A549 (cell line): Measurements from ENCODE around the gene TRAPPC13. TPM values are rescaled to one million over a fixed set of nuclear protein-coding genes. Genes with fewer than 3 reads are reported as not detected.

Experiments
- ATAC-seq, 2 experiments: fragments of 200-7000 bp in 1 of 2; fragments of >200 bp in 1 of 2; cut with Nextera tagmentation in 1 of 2; cut with Tn5 transposase in 1 of 2; 3 replicates each; pipeline versions ENCODE4 v1.8.0 to v1.9.1; 2018 to 2020; ENCODE audit warnings: mild to moderate bottlenecking in 1 of 2, moderate library complexity in 1 of 2
- CTCF ChIA-PET: fragments of 300-600 bp; sonication (Branson Sonifier 250); formaldehyde crosslinking; extraction: SDS; loops from one replicate; lab custom pipeline; 2021; ENCODE audit warnings: antibody characterized with exemption, inconsistent platforms; lab: Yijun Ruan, JAX
- POLR2A ChIA-PET: fragments of 350-600 bp; formaldehyde crosslinking; extraction: SDS; loops from one replicate; lab custom pipeline; 2021; ENCODE audit warnings: antibody characterized with exemption, inconsistent platforms; lab: Yijun Ruan, JAX
- DNase-seq, 2 experiments: peaks; one replicate each; pipeline versions ENCODE4 v3.0.0 to v3.0.0-alpha.2; 2011 to 2016; ENCODE audit warnings: low read depth in 1 of 2, low spot score in 1 of 2
- FAIRE-seq: peaks from 2 replicates; lab custom pipeline; 2011; peaks lifted over from hg19 to GRCh38; lab: Jason Lieb, UNC
- H3K27ac ChIP-seq, 2 experiments: fragments of >200 bp; sonication (Bioruptor Twin); formaldehyde crosslinking; 3 replicates each; pipeline ENCODE4 v1.5.1; 2016 to 2017
- H3K4me1 ChIP-seq: fragments of >200 bp; sonication (Bioruptor Twin); formaldehyde crosslinking; 3 replicates; pipeline ENCODE4 v1.6.1; 2016
- H3K4me2 ChIP-seq: fragments of >200 bp; sonication (Bioruptor Twin); formaldehyde crosslinking; 3 replicates; pipeline ENCODE4 v1.6.1; 2016
- H3K4me3 ChIP-seq: fragments of >200 bp; sonication (Bioruptor Twin); formaldehyde crosslinking; 3 replicates; pipeline ENCODE4 v1.5.1; 2016
- H3K9me3 ChIP-seq: fragments of >200 bp; sonication (Bioruptor Twin); formaldehyde crosslinking; 3 replicates; pipeline ENCODE4 v1.6.1; 2016
- BHLHE40 ChIP-seq: IDR thresholded peaks from 2 replicates; pipeline ENCODE4 v1.6.1; 2012; ENCODE audit warnings: low read depth, low read length, inconsistent platforms
- CBX8 ChIP-seq: fragments of 200-600 bp; sonication (generic); IDR thresholded peaks from 2 replicates; pipeline ENCODE4 v1.6.1; 2016
- CHD2 ChIP-seq: fragments of 150-350 bp; IDR thresholded peaks from 2 replicates; pipeline ENCODE4 v1.6.1; 2014; ENCODE audit warnings: low read length; ENCODE audit not compliant: partially characterized antibody
- FOSB ChIP-seq: fragments of 250-450 bp; sonication (Bioruptor Pico); IDR thresholded peaks from 2 replicates; pipeline ENCODE4 v1.5.0; 2020; ENCODE audit warnings: mild to moderate bottlenecking, moderate library complexity
- HOXA7 ChIP-seq: fragments of 250-450 bp; sonication (Bioruptor Pico); IDR thresholded peaks from 2 replicates; pipeline ENCODE4 v1.5.0; 2020; ENCODE audit warnings: mild to moderate bottlenecking, moderate library complexity
- HOXB5 ChIP-seq: fragments of 250-450 bp; sonication (Bioruptor Pico); IDR thresholded peaks from 2 replicates; pipeline ENCODE4 v1.5.0; 2020; ENCODE audit warnings: mild to moderate bottlenecking, moderate library complexity
- JUN ChIP-seq, 2 experiments: fragments of >200 bp; sonication (Bioruptor Twin); formaldehyde crosslinking; IDR thresholded peaks; 2 replicates in 1 of 2; 3 replicates in 1 of 2; pipeline ENCODE4 v1.6.1; 2016 to 2017
- JUNB ChIP-seq: fragments of >200 bp; sonication (Bioruptor Twin); formaldehyde crosslinking; IDR thresholded peaks from 2 replicates; pipeline ENCODE4 v1.6.1; 2016
- MAFK ChIP-seq: fragments of 450-650 bp; IDR thresholded peaks from 2 replicates; pipeline ENCODE4 v1.6.1; 2014; ENCODE audit not compliant: partially characterized antibody
- MAZ ChIP-seq: fragments of 150-350 bp; IDR thresholded peaks from 2 replicates; pipeline ENCODE4 v1.6.1; 2014; ENCODE audit warnings: antibody characterized with exemption, low read depth, low read length, borderline replicate concordance
- NPAS2 ChIP-seq: fragments of 250-450 bp; sonication (Bioruptor Pico); IDR thresholded peaks from 2 replicates; pipeline ENCODE4 v1.8.0; 2022; ENCODE audit warnings: mild to moderate bottlenecking, moderate library complexity, borderline replicate concordance
- PHF8 ChIP-seq: fragments of 200-600 bp; sonication (generic); IDR thresholded peaks from 2 replicates; pipeline ENCODE4 v1.6.1; 2016; ENCODE audit warnings: low read depth, mild to moderate bottlenecking, antibody characterized with exemption, moderate library complexity, borderline replicate concordance
- POLR2A ChIP-seq: IDR thresholded peaks from 2 replicates; pipeline ENCODE4 v1.6.1; 2012; ENCODE audit warnings: mild to moderate bottlenecking, low read length
- POLR2AphosphoS2 ChIP-seq: conservative IDR thresholded peaks from 2 replicates; pipeline ENCODE4 v1.6.1; 2012; ENCODE audit warnings: low read length, improper control_type of control experiment, inconsistent platforms
- RARB ChIP-seq: fragments of 250-450 bp; sonication (Bioruptor Pico); IDR thresholded peaks from 2 replicates; pipeline ENCODE4 v1.8.0; 2021; ENCODE audit warnings: mild to moderate bottlenecking, moderate library complexity
- RNF2 ChIP-seq: fragments of 200-600 bp; sonication (generic); IDR thresholded peaks from 2 replicates; pipeline ENCODE4 v1.6.1; 2016; ENCODE audit warnings: low read depth, mild to moderate bottlenecking, antibody characterized with exemption, moderate library complexity, borderline replicate concordance
- TP53 ChIP-seq: fragments of 250-450 bp; sonication (Bioruptor Pico); IDR thresholded peaks from 2 replicates; pipeline ENCODE4 v1.5.0; 2021; ENCODE audit warnings: mild to moderate bottlenecking, moderate library complexity
- ZNF302 ChIP-seq: fragments of 250-450 bp; sonication (Bioruptor Pico); IDR thresholded peaks from 2 replicates; pipeline ENCODE4 v1.9.0; 2021; ENCODE audit warnings: inconsistent platforms, mild to moderate bottlenecking, moderate library complexity
- WGBS: methylation state at CpG from one replicate; pipeline ENCODE4 v1.1.6; 2017; ENCODE audit errors: missing lambda C conversion rate; 5-methylcytosine and 5-hydroxymethylcytosine counted together
- polyA plus RNA-seq, 4 experiments: library from polyadenylated mRNA; depleted of rRNA in 3 of 4; stranded (reverse); fragments of >200 nt; fragmentation: RNase III in 1 of 4; extraction: RNeasy Plus Mini Kit Qiagen cat#74134 plus additional on column Dnase treatment in 1 of 4; gene quantifications; 2 replicates in 3 of 4; 3 replicates in 1 of 4; pipeline ENCODE4 v1.2.3, GENCODE V29; 2011 to 2017
- TF ChIP-seq, protein P1 (sequence below): fragments of >200 bp; sonication (Bioruptor Twin); formaldehyde crosslinking; IDR thresholded peaks from 3 replicates; pipeline ENCODE4 v1.5.1; 2016
- TF ChIP-seq, protein P2 (sequence below): fragments of 250-450 bp; sonication (Bioruptor Pico); IDR thresholded peaks from 2 replicates; pipeline ENCODE4 v1.5.0; 2020; ENCODE audit warnings: low read depth, mild to moderate bottlenecking, moderate library complexity
- TF ChIP-seq, protein P3 (sequence below): fragments of >200 bp; sonication (Bioruptor Twin); formaldehyde crosslinking; IDR thresholded peaks from 2 replicates; pipeline ENCODE4 v1.6.1; 2016
- TF ChIP-seq, protein P4 (sequence below): fragments of 150-350 bp; IDR thresholded peaks from 2 replicates; pipeline ENCODE4 v1.6.1; 2014; ENCODE audit warnings: low read depth, mild to moderate bottlenecking, low read length
- TF ChIP-seq, protein P5 (sequence below): IDR thresholded peaks from 2 replicates; pipeline ENCODE4 v1.6.1; 2012
- TF ChIP-seq, protein P6 (sequence below): fragments of 250-450 bp; sonication (Bioruptor Pico); IDR thresholded peaks from 2 replicates; pipeline ENCODE4 v1.5.0; 2021; ENCODE audit warnings: mild to moderate bottlenecking, moderate library complexity, borderline replicate concordance
- TF ChIP-seq, protein P7 (sequence below): IDR thresholded peaks from 2 replicates; pipeline ENCODE4 v1.6.1; 2012; ENCODE audit warnings: low read depth, borderline replicate concordance

TRAPPC13 gene
- polyA plus RNA-seq, 2 of the 4 experiments (the other 2 are of a cell fraction), result 17.2 to 35.1 TPM

DNA sequence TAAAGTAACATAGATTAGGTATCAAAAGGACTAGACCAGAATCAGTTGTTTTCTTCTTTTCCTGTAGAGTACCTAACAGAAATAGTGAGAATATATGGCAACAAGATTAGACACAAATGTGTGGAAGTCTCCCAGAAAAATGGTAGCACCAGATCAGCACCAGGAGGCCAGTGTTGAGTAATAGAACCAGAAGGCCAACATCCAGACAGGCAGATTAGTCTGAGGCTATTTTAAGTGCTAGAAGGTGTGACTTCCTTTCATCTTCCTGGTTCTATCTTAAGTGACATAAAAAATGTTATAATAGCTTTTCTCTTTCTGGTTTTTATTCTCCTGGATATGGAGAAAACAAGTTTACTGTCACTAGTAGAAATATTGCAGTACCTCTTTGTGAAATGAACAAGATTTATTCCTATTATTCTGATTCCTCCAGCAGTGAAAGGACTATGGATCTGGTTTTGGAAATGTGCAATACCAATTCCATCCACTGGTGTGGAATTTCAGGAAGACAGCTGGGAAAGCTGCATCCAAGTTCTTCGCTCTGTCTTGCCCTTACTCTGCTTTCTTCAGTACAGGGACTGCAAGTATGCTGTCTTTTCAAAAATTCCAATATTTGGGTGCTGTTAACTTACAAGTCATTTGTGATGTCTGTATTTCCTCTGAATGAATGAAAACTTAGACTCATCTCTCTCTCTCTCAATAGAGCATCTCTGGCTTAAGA lies 39.1 kb downstream of the TRAPPC13 start:
- H3K4me1 ChIP-seq, result no peaks in the 10 kb centered on the region
- DNase-seq, result peak; percentile 25 to 29
- POLR2A ChIA-PET, result no interaction called here
- H3K27ac ChIP-seq, result no peak overlapping the region
- no peak for TF ChIP-seq CHD2
- TF ChIP-seq, protein P1, sequence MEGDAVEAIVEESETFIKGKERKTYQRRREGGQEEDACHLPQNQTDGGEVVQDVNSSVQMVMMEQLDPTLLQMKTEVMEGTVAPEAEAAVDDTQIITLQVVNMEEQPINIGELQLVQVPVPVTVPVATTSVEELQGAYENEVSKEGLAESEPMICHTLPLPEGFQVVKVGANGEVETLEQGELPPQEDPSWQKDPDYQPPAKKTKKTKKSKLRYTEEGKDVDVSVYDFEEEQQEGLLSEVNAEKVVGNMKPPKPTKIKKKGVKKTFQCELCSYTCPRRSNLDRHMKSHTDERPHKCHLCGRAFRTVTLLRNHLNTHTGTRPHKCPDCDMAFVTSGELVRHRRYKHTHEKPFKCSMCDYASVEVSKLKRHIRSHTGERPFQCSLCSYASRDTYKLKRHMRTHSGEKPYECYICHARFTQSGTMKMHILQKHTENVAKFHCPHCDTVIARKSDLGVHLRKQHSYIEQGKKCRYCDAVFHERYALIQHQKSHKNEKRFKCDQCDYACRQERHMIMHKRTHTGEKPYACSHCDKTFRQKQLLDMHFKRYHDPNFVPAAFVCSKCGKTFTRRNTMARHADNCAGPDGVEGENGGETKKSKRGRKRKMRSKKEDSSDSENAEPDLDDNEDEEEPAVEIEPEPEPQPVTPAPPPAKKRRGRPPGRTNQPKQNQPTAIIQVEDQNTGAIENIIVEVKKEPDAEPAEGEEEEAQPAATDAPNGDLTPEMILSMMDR, result peak; percentile 5; the same call in 1 of the 3 replicates
- peak; percentile 74 to 95 for ATAC-seq
- CTCF ChIA-PET, result interaction anchor here (1.0 to 2.4 kb wide), 9 partner anchors 8 to 338 kb away, joined by 3 to 10 read pairs (median 4); no protein-coding TSS in a partner anchor
- H3K4me2 ChIP-seq, result no peak overlapping the region
- WGBS, result 93% methylated on average over 1 of the region's 1 CpG
- no peak for FAIRE-seq
- no peaks in the 10 kb centered on the region for H3K9me3 ChIP-seq
- H3K4me3 ChIP-seq, result no peak overlapping the region

DNA sequence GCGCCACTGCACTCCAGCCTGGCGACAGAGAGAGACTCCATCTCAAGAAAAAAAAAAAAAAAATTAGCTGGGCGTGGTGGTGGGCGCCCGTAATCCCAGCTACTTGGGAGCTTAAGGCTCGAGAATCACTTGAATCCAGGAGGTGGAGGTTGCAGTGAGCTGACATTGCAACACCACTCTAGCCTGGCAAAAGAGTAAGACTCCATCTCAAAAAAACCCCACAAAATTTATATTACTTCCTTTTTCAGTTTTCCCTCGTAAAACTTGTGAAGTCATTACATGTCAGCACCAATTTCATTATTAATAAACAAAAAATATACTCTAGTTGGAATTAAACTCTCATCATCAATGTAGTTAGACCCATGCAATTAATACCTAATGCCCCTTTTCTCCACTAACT lies 43.9 kb downstream of the TRAPPC13 start:
- H3K4me2 ChIP-seq, result no peak overlapping the region
- no peak overlapping the region for H3K4me3 ChIP-seq
- H3K9me3 ChIP-seq, result no peaks in the 10 kb centered on the region
- H3K27ac ChIP-seq, result no peak overlapping the region
- CTCF ChIA-PET, result interaction anchor here (0.6 kb wide), 1 partner anchor 9 kb away, joined by 3 read pairs; no protein-coding TSS in a partner anchor
- POLR2A ChIA-PET, result no interaction called here
- FAIRE-seq (no peak), DNase-seq (no peak)
- WGBS, result 75% methylated on average over 7 of the region's 7 CpGs
- H3K4me1 ChIP-seq, result no peaks in the 10 kb centered on the region
- no peak for TF ChIP-seq ZNF302
- no peak for TF ChIP-seq TP53 (CRISPR knock-in tag)
- TF ChIP-seq NPAS2, result no peak
- no peak for TF ChIP-seq PHF8
- TF ChIP-seq POLR2A, result no peak
- TF ChIP-seq RNF2, result no peak
- no peak for TF ChIP-seq CBX8
- no peak for TF ChIP-seq POLR2AphosphoS2
- no peak for TF ChIP-seq FOSB
- no peak for TF ChIP-seq HOXA7
- no peak for TF ChIP-seq JUNB
- no peak for TF ChIP-seq BHLHE40
- TF ChIP-seq, protein P2, sequence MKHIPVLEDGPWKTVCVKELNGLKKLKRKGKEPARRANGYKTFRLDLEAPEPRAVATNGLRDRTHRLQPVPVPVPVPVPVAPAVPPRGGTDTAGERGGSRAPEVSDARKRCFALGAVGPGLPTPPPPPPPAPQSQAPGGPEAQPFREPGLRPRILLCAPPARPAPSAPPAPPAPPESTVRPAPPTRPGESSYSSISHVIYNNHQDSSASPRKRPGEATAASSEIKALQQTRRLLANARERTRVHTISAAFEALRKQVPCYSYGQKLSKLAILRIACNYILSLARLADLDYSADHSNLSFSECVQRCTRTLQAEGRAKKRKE (CRISPR knock-in tag), result no peak
- TF ChIP-seq MAFK, result no peak
- TF ChIP-seq HOXB5, result no peak
- TF ChIP-seq, all 56 proteins: peak for 0
- no peak for ATAC-seq

DNA sequence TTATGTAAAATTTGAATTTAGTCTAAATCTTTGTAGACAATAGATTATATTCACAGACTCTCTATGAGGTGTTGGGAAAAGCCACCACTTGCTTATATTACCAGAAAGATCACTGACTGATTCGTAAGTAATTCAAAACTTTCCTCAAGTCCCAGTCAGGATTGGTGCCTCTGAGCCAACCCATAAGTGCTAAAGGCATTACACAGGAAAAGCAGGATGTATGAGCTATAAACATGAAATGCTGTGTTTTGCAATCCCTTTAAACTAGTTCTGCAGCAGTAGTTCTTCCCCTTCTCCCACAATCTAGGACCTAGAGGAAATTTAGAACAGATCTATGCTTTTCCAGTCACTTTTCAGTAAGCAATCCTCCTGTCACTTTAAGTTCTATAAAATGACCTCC lies 48.0 kb downstream of the TRAPPC13 start:
- CTCF ChIA-PET, result interaction anchor here (1.2 to 2.5 kb wide), 3 partner anchors 8 to 26 kb away, joined by 3 to 10 read pairs (median 7); no protein-coding TSS in a partner anchor
- no peak for DNase-seq
- H3K4me1 ChIP-seq, result no peaks in the 10 kb centered on the region
- TF ChIP-seq, protein P3, sequence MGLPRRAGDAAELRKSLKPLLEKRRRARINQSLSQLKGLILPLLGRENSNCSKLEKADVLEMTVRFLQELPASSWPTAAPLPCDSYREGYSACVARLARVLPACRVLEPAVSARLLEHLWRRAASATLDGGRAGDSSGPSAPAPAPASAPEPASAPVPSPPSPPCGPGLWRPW, result no peak
- TF ChIP-seq MAZ, result no peak
- TF ChIP-seq, protein P4, sequence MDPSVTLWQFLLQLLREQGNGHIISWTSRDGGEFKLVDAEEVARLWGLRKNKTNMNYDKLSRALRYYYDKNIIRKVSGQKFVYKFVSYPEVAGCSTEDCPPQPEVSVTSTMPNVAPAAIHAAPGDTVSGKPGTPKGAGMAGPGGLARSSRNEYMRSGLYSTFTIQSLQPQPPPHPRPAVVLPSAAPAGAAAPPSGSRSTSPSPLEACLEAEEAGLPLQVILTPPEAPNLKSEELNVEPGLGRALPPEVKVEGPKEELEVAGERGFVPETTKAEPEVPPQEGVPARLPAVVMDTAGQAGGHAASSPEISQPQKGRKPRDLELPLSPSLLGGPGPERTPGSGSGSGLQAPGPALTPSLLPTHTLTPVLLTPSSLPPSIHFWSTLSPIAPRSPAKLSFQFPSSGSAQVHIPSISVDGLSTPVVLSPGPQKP, result no peak
- TF ChIP-seq, protein P5, sequence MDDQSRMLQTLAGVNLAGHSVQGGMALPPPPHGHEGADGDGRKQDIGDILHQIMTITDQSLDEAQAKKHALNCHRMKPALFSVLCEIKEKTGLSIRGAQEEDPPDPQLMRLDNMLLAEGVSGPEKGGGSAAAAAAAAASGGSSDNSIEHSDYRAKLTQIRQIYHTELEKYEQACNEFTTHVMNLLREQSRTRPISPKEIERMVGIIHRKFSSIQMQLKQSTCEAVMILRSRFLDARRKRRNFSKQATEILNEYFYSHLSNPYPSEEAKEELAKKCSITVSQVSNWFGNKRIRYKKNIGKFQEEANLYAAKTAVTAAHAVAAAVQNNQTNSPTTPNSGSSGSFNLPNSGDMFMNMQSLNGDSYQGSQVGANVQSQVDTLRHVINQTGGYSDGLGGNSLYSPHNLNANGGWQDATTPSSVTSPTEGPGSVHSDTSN, result no peak
- no peak for TF ChIP-seq RARB (CRISPR knock-in tag)
- no peak for TF ChIP-seq JUN (IDR thresholded peaks at IDR 0.05)
- TF ChIP-seq, protein P6, sequence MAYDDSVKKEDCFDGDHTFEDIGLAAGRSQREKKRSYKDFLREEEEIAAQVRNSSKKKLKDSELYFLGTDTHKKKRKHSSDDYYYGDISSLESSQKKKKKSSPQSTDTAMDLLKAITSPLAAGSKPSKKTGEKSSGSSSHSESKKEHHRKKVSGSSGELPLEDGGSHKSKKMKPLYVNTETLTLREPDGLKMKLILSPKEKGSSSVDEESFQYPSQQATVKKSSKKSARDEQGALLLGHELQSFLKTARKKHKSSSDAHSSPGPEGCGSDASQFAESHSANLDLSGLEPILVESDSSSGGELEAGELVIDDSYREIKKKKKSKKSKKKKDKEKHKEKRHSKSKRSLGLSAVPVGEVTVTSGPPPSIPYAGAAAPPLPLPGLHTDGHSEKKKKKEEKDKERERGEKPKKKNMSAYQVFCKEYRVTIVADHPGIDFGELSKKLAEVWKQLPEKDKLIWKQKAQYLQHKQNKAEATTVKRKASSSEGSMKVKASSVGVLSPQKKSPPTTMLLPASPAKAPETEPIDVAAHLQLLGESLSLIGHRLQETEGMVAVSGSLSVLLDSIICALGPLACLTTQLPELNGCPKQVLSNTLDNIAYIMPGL (CRISPR knock-in tag), result no peak
- TF ChIP-seq TP53 (CRISPR knock-in tag), result no peak
- TF ChIP-seq, protein P7, sequence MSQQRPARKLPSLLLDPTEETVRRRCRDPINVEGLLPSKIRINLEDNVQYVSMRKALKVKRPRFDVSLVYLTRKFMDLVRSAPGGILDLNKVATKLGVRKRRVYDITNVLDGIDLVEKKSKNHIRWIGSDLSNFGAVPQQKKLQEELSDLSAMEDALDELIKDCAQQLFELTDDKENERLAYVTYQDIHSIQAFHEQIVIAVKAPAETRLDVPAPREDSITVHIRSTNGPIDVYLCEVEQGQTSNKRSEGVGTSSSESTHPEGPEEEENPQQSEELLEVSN, result no peak

More for the DNA sequence above, 48.0 kb downstream of the TRAPPC13 start:
- ATAC-seq (no peak), FAIRE-seq (no peak)
- Histone ChIP-seq H3K4me3 (no peak overlapping the region), H3K9me3 (no peaks in the 10 kb centered on the region), H3K27ac (no peak overlapping the region), H3K4me2 (no peak overlapping the region)
- 78% methylated on average over 1 of the region's 1 CpG for WGBS
- POLR2A ChIA-PET, result no interaction called here
